Fibroblast of skin of left biceps (primary cell): ENCODE measurements around the gene MAPKAP1.

Experiments
- DNase-seq, 2 experiments: peaks; one replicate each; pipeline ENCODE4 v3.0.0-alpha.2; 2013; ENCODE audit warnings: low read depth in 2 of 2

The MAPKAP1 gene

DNA sequence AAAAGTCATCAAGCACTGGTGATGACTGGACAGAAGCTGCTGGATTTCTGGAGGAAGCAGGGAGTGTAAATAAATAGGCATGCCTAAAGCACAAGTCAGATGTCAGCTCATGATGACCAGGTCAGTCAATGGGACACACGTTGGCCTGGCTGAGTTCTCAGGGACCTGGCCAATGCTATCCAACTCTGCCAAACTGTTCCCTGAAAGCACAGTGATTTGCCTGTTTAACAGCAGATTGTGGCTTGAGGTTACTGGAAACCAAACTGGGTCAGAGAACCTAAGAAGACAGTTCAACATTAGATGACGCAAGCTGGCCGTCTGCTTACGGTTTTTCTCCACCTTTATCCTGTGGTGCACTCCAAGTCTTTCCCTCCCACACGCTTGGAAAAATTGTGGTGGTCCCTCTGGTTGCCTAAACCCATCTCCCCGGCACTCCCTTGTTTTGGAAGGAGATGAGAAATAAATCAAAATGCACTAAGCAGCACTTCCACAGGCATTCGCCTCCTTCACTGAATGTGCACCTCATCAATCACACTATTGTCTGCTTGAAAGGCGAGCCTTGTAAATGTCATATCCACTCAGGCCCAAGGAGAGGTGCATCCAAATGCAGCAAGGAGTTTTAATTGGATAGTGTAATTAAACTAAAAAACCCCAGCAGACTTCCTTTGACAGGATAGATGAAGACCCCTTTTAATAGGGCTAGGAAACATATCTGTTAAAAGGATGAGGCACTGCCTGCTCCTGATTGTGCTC, 245.9 kb downstream of the MAPKAP1 start:
- no peak for DNase-seq

GRCh38 chr9:125460346-125460745, 246.7 kb downstream of the MAPKAP1 start:
- DNase-seq = no peak

DNA sequence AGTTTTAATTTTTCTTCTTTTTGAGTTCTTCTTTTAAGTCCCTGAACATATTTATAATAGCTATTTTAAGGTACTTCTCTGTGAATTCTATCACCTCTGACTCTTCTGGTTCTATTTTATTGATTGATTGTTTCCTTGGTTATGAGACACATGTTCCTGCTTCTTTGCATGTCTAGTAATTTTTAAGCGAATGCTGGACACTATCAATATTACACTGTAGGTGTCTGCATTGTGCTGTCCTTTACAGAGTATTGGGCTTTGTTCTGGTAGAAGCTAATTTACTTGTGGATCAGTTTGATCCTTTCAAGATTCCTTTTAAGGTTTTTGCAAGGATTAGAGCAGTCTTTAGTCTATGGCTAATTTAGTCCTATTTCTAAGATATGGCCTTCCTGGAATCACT, 249.7 kb downstream of the MAPKAP1 start:
- DNase-seq = no peak

DNA sequence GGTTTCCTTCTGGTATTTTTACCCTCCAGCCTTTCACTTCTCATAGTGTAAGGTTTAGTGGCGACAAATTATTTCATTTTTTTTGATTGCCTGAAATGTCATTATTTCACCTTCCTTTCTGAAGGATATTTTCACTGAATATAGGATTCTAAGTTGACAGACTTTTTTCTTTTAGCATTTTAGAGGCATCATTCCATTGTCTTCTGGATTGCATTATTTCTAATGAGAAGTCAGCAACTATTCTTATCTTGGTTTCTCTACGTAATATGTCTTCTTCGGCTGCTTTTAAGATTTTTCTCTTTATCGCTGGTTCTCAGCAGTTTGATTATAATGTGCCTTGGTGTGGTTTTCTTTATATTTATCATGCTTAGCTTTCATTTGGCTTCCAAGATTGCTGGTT, 251.1 kb downstream of the MAPKAP1 start:
- DNase-seq = no peak

GRCh38 chr9:125455132-125455531, 251.9 kb downstream of the MAPKAP1 start:
- no peak for DNase-seq

GRCh38 chr9:125447202-125447802, 259.7 kb downstream of the MAPKAP1 start:
- DNase-seq = no peak

DNA sequence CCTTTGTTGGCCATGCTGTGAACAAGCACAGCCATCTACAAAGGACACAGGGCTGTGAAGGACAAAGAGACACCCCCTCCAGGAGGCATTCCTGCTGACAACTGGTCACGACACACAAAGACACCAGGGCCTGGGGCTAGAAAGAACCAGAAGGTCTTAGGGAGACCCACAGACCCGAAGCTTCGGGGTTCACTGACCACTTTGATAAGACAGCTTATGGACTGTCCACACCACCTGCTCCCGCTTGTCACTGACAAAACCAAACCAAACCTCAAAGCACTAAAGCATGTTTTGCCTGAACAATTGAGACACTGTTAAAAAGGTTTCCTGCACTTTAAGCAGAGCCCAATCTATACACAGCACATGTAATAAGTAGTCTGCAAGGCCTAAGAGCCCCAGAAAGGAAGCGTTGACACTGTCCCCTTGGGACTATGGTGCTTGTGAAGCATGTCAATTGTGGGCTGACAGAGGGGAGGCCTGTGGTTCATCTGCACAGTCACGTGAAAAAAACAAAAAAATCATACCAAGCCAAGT, 260.4 kb downstream of the MAPKAP1 start:
- DNase-seq = no peak

GRCh38 chr9:125444956-125445506, 262.0 kb downstream of the MAPKAP1 start:
- DNase-seq = no peak

GRCh38 chr9:125444166-125444565, 262.8 kb downstream of the MAPKAP1 start:
- DNase-seq = no peak

DNA sequence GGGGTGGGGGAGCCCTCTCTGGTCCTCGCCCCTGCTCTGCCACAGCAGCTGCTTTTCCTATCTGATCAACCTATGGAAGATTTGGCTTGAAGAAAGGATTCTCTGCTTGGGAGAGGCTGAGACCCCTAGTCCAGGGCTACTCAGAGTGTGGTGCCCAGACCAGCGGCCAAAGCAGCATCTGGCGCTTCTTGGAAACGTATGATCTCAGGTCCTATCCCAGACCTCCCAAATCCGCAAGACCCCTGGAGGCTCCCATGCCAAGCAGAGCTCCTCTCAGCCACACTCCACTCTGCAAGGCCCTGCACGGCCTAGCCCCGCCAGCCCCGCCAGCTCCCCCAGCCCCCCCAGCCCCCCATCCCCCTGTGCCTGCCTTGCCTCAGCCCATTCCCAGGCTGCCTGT, 263.6 kb downstream of the MAPKAP1 start:
- no peak for DNase-seq

DNA sequence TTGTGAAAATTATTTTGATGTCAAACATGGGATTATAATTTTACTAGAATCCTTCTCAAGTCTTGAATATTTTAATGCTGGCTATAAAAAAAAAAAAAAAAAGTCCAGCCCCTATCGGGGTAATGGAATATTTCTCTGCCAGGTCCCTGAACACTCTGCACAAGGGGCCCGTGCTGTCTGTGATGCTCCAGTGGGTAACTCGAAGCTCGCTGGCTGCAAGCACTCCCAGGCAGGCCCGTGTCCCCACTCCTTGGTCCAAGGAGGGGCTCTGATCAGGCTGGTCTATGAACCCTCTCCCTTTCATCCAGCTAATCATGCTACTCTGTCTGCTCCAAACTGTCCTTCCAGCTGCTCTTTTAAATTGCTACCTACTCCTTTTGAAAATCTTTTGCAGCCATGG, 264.6 kb downstream of the MAPKAP1 start:
- DNase-seq = no peak

- no peak for DNase-seq
Measured at GRCh38 chr9:125440411-125440810, 266.6 kb downstream of the MAPKAP1 start.

GRCh38 chr9:125439434-125440272, 267.4 kb downstream of the MAPKAP1 start:
- DNase-seq = no peak

DNA sequence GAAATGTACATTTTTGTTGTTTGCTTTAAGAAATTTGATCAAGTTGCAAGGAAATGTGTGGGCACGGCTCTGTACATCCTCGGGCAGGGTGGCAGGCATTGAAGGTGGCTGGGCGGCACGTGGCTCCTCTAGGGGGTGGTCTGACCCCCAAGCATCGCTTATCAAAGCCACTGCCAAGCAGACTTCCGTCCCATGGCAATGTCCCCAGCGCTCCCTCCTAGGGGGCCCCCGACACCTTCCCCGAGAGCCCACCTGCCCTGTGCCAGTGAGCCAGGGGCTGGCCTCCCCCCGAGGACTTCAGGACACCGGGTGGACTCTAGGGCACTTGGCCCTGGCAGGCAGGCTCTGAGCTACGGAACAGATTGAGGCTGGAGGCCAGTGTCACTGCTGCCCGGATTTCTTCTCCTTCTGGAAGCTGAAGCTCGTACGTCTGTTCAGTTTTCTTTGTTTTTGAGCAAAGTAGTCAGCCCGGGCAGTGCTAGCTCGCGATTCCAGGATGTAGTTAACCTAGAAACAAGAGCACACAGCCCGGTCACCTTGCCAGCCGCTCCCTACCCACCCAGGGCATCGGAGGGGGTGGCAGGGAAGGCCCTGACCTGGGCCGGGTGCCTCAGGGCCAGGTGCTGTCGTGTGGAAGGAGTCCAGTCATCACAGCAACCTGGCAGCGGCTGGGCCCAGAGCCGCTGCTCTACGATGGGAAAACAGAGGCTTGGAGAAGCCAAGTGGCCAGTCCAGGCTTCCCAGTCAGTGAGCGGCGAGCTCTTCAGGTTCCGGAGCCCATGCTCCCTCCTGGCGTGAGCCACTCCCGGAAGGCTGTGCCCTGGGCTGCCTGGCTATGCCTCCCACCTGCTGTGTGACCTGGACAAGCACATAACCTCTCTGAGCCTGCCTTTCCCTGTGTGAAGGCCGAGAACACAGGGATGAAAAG, 268.2 kb downstream of the MAPKAP1 start:
- no peak for DNase-seq

- DNase-seq = no peak
Measured at GRCh38 chr9:125437771-125438221, 269.2 kb downstream of the MAPKAP1 start.

DNA sequence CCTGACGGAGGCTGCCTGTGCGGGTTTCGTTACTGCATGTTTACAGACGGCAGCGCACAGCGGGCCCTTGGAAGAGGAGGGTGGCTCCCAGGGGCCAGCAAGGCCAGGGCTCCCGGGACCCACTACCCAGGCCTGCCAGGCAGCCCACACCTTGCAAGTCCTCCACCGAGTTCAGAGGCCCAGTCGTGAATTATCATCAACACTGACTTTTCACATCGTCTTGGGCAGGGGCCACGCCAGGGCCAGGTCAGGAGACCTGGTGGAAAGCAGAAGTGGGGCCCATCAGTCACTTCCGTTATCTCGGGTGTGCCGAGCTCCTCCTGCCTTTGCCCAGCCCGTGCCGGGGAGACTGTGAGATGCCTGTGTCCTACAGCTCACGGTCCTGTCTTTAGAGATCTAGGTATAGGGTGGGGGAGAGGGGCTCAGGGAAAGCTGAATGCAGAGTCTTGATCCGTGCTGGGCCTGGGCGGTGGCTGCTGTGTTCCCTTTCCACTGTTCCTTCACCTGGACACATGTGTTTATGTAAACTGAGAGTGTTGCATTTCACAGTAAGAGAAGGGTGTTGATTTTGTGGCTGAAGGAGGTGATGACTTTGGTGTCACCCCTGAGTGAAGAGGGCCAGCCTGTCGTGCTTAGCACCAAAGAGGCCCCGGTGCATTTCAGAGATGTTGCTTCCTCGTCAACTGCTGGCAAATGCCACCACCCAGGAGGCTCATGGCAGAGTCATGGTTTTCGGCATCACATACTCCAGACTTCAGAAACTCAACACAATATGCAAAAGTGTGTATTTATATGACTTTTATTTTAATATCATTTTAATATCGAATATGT, 270.2 kb downstream of the MAPKAP1 start:
- DNase-seq = no peak

DNA sequence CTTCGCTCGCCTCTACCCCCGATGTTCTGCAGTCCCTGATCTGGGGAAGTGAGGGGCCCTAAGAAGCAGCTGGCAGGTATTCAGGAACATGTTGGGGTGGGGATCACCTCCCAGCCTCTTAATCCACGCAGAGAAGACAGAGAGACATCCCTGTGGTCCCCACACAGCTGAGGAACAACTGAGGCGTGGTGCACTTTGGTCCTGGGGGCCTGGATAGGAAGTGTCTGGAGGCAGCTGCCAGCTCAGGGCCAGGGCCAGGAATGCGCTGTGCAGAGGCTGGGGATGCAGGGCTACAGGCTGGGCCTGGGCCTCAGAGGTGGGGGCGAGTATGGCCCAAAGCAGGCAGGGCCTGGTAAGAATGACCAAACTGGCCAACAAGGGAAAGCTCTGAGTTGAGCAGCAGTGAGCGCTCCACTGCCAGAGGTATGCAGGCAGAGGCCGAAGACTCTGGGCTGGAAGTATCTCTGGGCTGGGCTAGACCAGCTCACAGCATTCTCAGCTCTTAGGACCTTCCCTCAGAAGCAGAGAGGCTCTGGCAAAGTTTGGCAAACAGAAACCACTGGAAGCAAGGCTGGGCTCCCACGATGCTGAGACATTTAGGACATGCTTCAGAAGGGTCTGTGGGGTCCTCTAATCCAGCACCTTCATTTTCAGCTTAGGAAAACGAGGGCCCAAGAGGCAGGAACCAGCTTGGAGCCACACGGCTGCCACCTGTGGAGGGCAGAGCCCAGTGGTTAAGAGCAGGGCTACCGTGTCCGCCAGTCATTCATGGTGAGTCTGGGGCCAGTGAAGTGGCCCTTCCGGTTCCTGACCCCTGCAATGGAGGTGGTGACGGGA, 271.0 kb downstream of the MAPKAP1 start:
- DNase-seq = no peak

DNA sequence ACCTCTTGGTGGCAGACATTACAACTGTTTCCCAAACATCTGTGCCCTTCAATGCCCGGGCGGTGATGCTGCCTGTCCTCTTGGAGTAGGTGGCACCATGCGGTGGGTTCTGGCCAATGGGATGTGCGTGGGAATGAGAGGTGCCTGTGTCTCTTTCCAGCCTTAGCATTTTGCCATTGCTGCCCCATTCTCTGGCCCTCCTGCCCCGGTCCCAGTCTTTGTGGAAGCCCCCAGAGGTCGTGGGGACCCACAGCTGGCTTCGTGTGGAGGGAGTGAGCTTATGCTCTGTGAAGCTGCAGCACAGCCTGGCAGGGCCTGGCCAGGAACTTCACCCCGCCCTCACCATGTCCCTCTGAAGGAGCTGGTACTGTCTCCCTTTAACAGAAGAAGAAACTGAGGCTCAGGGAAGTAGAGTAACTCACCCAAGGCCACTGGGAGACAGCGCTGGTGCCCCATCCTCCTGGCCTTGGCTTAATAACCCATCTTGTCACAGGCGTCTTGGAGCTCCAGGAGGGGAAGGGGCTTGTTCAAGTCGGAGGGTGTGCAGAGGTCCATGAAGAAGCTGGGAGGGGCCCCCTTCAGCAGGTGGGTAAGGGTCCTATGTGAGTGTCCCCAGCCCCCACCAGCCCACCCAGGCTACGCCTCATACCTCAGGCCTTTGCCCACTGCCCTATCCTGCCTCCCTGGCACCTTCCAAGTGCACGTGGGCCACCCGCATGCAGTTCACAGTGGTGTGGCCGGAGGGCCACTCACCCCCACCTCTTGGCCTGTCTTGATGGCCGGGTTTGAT, 271.8 kb downstream of the MAPKAP1 start:
- DNase-seq = no peak
